ENCODE data around the gene BCL2L13.
"Not testable (repeated sequence)": the region's sequence is repeated elsewhere in the genome, so short reads cannot be mapped to it uniquely, and the experiment has no call there.

DNA sequence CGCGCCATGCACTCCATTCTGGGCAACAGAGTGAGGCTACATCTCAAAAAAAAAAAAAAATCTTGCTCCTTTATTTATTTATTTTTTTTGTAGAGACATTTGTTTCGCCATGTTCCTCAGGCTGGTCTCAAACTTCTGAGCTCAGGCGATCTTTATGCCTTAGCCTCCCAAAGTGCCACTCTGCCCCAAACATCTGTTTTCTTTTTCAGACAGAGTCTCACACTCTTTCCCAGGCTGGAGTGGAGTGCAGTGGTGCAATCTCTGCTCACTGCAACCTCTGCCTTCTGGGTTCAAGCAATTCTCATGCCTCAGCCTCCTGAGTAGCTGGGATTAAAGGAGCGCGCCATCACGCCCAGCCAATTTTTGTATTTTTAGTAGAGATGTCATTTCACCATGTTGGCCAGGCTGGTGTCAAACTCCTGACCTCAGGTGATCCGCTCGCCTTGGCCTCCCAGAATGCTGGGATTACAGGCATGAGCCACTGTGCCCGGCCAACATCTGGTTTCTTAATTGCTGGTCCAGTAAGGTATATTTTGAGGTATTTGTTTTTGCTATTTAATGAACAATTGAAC, 33.0 kb downstream of the BCL2L13 start:
- TF ChIP-seq, protein P1, sequence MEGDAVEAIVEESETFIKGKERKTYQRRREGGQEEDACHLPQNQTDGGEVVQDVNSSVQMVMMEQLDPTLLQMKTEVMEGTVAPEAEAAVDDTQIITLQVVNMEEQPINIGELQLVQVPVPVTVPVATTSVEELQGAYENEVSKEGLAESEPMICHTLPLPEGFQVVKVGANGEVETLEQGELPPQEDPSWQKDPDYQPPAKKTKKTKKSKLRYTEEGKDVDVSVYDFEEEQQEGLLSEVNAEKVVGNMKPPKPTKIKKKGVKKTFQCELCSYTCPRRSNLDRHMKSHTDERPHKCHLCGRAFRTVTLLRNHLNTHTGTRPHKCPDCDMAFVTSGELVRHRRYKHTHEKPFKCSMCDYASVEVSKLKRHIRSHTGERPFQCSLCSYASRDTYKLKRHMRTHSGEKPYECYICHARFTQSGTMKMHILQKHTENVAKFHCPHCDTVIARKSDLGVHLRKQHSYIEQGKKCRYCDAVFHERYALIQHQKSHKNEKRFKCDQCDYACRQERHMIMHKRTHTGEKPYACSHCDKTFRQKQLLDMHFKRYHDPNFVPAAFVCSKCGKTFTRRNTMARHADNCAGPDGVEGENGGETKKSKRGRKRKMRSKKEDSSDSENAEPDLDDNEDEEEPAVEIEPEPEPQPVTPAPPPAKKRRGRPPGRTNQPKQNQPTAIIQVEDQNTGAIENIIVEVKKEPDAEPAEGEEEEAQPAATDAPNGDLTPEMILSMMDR (IDR thresholded peaks at IDR 0.05): not testable (repeated sequence)
- TF ChIP-seq POLR2AphosphoS5 (IDR thresholded peaks at IDR 0.05): not testable (repeated sequence)
